COLO668 (cell line): ENCODE measurements around the gene HOXA3.

Experiments
- DNase-seq: peaks from one replicate; lab custom pipeline; 2025; ENCODE audit not compliant: unreplicated experiment; lab: John Stamatoyannopoulos, UW

HOXA3 gene

DNA sequence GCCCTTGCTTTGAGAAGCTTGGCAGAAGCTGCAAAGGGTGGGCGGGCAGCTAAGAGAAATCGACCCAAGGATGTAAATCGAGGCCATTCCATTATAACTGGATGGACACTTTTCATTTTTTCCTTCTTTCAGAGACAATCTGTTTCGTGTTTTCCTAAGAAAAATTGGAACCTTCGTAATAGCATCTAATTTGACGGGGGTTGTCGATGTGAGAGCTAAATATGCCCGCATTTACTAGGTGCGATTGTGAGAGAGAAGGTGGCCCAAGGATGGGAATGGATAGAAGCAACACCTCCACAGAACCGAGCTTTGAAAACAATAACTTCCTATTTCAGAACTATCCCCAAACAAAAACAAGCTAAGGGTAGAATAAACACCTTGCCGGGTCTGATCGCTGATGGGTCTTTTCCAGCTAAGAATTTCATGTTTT, 21.0 kb downstream of the HOXA3 start:
- DNase-seq = no peak

DNA sequence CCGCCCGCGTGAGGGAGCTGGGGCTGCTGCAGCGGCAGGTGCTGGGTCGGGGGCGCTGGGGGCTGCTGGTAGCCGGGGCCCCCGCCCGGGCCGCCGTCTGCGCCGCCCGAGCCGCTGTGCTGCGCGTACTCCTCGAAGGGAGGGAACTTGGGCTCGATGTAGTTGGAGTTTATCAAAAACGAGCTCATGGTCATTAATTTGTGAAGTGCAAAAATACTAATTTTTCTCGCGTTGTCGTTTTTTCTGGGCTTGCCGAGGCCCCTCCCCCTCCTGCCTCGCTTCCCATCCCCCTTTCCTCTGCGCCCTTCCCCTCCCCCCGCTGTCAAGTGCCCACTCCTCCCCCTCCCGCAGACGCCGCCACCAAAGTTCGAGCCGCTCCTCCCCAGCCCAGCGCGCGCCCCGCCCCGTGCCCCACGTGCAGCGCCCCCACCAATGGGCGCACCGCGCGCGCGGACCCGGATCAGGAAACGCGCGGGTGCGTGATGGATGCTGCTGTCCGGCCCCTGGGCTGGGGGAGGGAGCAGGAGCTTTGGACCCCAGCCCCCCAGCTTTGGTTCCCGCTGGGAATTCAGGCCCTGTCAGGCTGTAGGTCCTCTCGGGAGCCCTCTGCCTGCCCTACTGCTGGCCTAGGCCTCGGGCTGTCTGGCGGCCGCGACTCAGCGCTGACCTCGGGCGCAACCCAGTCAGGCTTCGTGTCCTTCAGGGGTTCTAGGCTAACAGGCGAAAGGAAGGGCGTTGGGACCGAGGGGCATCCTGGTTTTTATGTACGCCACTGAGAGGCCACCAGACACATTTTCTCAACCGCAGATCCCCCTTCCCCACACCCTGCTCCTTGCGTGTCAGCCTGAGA, 21.6 kb downstream of the HOXA3 start, which contains the start of gene HOXA4:
HOXA4 (minus strand) TSS at position 218 of the 850 bp plus-strand sequence; CDS start at position 194, 24 bp downstream.
- DNase-seq = peak; percentile 98

DNA sequence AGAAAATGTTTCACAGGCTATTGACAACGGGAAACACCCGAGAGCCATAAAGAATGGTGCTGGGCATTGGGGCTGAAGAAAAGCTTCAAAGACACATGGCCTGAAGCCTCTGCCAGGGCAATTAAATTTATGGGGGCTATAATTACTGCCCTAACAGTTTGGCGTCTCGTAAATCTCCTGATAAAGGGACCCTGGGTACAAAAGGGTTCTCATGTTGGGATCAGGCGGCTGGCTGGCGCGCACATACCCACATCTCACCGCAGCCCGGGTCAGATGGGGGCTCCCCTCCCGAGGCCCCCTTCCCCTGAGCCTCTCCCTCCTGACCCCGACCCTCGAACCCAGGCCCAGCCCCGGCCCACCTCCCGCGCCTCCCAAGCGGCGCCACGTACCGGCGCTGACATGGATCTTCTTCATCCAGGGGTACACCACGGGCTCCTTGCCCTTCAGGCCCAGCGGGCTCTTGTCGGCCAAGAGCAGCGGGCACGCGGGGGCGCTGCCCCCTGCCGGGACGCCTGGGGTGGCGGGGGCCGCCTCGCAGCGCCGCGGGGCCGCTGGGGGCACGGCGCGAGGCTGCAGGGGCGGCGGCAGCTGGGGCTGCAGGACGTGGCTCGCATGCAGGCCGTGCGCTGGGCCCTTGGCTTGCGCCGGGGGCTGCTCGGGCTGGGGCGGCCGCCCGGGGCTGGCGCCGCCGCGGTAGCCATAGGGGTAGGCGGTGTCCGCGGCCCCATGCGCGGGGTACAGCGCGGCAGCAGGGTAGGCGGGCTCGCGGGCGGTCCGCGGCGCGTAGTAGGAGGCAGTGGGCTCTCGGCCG, 22.4 kb downstream of the HOXA3 start:
- peak; percentile 85 for DNase-seq

DNA sequence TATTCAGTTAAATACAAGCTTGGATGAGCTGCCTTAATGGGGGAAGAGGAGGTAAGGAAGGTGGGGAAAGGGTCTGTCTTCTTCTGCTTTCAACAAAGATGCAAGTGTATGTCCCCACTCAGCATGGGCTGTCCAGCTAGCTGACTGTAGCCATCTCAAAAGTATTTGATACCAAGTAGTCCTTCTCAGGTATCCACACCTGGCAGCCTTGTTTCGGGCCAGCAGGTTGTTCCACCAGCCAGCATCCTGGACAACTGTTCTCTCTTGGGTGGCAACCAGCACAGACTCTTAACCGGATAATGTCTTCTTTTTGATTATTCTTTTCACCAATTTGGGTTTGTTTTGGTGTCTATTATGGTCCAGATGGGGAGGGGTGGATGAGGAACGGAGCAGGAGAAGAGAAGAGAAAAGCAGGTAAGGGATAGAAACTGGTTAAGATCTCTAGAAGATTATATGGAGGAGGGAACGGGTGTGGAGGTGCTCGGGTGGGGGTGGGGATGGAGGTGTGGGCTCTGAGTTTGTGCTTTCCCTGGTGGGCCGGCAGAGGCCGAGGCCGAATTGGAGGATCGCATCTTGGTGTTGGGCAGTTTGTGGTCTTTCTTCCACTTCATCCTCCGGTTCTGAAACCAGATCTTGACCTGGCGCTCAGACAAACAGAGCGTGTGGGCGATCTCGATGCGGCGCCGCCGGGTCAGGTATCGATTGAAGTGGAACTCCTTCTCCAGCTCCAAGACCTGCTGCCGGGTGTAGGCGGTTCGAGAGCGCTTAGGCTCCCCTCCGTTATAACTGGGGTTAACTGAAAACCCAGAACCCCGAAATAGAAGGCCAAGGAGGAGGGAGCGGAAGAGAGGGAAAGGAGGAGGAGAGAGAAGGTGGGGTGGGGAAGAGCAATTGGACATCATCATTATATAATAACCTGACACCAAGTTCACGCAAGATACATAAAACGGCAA, 23.3 kb downstream of the HOXA3 start:
- DNase-seq = no peak

DNA sequence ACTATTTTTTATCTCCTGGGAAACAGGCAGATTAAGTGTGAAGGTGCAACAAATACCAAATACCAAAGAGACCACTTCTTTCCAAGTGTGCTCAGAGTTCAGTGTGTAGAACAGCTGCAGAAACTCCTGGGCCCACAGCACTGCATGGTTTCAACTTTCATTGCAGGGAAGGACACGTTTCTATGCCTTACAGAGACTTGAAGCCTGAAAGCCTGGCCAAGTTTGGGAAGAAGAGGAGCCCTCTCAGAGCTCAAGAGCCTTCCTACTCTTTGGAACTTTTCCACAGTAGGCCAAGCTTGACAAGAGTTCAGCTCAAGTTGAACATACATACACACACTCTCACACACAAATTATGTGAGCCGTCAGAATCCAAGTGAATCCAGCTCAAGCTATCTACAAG, 24.3 kb downstream of the HOXA3 start:
- no peak for DNase-seq

DNA sequence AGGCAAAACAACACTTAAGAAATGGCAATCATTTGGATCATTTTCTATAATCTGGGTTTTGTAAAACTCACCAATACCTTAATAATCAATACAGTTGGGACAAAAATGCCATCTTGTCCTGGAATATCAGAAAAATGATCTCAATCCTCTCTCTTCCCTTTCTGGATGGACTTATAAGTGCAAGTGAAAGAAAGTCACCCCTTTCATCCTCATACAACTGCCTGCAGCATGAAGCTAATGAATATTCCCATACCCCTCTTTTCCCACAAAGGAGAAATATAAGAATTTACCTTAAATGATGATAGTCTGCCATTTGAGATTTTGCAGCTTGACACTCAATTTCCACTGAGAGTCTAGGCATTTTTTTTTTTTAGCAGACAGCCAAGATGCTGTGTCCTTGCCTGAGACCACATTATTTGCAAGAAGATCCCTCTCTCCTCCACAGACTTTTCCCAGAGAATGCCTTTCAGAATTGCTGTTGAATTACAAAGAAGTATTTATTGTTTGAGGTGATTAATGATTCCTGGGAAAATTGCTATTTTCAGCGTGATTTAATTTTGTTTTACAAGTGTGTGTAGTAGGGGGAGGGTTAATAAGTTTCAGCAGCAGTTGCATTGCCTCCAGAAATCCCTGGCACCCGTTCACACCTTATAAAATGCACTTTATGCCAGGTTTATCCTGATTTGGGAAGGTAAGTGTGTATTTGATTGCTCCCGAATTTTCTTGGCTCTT, 25.6 kb downstream of the HOXA3 start:
- DNase-seq = no peak

DNA sequence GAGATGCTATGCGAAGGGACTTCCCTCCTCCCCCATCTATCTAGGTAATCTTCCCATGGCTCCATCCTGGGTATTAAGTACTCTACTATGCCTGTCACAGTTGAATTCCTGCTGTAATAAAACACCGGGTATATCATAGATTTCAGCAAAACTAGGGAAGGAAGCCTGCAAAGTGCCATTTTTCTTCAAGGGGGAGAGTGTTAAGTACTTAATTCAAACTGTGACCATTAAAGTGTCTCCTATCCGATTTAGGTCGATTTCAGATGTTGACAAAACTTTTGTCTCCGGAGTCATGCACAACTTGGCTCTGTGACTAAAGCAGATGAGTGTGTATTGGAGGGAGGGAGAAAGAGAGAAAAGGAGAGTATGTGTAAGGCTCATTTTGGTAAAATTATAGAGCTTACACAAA, 26.4 kb downstream of the HOXA3 start:
- DNase-seq = no peak

DNA sequence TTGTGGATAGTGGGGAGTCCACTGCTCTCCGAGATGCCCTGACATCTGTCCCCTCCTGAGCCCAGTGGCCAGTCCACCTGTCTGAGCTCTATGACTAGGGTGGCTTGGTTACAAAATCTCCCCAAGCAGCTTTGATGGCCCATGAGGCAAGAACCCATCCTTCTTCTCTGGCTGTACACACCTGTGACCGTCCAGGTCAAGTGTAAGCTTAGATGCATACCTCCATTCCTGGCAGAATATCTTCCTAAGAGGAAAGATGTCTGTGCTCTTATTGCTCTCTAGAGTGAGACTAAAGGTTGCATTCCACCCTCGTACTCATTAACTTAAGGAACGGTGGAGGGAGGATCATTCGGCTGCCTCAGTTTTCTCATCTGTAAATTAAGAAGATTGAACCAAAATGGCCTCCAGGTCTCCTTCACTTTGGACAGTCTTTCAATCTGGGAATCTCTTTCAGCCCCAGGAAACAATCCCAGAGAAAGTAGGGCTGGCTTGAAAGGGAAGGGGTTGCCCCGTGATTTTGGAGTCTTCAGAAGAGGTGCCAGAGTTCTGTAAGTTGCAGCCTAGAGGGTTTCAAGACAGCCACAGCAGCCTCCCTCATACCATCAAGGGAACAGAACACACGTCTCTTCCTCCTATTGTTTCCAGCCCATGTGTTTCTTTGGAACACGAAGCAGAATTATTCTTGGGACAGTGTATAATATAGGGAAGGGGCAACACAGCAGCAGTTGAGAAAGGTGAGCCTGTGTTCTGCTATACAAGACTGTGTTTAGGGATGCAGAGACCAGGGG, 27.3 kb downstream of the HOXA3 start:
- DNase-seq = no peak

DNA sequence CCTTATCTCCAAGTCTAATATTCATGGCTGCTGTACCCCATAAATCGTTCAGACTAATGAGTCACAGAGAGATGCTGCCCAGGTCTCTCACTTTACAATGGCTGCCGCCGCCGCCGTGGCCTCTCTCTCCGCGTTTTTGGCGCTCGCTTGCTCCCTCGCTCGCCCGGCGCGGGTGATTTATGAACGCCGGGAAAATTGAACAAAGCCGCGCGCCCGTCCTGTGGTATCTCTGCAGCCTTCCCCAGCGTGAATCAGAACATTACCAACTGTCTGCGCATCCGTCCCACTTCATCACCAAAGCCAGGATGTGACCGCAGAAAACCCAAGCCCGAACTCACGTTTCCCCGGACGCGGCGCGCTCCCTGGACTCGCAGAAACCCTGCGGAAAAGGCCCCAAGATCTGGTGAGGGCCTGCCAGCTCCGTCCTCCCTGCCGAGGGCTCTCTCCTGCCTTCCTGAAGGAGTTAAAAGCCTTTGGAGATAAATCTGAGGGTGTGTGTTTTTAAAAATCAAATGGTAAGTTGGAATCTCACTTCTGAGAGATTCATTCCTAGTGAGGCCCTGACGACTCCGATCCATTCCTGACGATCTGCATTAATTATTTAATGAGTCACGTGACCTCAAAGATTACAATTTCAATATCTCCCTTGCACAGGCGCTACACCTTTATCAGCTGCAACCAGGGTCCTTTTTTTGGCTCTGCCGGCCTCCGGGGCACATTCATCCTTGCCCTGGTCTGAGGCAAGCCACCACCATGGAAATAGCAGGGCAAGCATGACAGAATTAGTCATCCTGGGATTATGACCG, 28.1 kb downstream of the HOXA3 start:
- DNase-seq = no peak

DNA sequence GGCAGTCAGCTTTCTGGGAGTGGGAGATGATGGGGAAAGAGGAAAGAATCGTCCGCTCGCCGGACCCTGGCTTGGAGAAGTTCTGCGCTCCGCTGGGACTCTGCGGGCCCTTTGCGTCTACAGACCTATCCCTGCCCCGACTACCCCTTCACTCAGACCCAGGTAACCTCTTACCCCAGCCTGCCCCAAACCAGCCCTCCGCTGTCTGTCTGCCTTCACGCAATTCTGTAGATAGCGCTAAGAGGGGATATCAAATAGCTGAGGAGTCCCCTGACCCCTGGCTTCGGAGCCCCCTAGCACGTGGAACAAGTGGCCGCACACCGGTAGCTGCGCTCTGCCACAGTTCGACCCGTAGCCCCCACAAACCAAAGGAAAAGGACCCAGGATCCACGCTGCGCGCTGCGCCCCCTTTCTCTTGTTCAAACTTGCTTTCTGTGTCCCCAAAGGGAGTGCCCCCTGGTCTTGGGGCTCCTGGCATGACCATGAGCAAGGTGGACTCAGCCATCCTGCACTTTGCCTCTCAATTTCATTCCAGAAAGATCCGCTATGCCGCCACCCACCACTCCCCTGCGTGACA, 28.8 kb downstream of the HOXA3 start:
- no peak for DNase-seq

DNA sequence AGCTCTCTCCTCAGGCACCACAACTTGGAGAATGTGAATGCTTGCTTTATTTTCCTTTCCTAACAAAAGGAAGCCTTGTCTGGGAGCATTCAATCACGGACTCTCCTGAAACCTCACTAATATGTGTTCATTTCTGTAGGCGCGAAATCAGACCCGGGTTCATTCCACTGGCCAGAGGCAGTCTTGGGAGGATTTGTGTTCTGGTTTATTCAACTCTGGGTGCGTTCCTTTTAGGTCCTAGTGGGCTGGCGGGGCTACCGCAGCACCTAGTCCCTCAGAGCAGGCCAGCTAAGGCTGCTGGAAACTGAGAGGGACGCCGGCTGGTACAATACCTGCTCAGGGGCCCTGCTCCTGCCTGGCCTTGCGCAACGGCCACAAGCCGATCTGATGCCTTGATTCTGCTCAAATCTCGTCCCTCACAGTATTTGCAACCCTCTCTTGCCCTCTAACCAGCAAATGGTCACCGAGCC, 29.3 kb downstream of the HOXA3 start:
- no peak for DNase-seq

DNA sequence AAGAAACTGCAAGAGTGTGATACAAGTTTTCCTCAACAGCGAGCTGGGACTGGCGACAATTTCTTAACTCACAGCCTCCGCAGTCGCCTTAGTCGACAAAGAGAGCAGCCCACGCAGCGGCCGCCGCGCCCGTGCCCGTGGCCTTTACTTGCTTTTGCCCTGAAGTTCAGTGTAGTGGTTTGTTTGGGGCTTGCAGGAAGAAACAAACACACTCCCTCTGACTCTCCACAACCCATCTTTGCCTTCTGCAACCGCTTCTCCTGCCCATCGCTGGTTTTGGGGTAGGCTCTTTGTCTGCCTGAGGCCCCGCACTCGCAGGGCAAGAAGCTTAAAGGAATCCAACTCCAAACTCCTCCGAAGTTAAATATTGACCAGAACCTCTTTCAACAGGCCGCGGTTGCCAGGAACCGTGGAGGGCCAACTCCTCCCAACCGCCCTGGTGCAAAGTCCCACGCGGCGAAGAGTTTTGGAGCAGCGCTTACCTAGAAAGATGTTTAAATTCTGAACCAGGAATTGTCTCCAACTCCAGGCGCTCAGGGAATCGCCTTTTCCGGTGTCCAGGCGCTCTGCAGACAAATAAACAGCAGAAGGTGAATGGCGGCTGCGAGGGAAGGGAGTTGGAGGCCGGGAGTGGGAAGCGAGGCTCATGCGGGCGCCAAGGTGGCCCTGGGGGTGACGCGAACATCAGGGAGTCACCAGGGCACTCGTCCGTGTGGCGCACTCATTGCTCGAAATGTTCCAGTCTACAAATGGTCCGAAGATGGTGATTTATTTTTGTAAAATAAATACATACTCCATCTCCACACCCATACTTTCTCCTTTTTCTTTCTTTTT, 30.1 kb downstream of the HOXA3 start:
- no peak for DNase-seq

DNA sequence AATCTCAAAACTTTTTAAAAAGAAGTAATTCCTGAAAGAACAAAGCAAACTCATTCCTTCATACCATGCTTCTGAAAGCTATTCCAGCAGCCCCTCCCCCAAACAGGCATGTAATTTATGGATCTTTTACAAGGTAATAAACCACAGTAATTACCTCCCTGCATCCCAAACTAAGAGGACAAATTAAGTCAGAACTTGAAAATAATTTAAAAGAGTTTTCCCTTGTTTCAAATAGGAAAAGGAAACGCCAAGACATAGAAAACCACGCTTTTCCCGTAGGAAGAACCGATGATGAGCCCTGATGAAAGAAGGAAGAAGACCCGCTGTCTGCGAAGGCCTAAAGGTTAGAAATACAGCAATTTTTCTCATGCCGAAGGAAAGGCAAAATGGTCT, 30.7 kb downstream of the HOXA3 start:
- no peak for DNase-seq

DNA sequence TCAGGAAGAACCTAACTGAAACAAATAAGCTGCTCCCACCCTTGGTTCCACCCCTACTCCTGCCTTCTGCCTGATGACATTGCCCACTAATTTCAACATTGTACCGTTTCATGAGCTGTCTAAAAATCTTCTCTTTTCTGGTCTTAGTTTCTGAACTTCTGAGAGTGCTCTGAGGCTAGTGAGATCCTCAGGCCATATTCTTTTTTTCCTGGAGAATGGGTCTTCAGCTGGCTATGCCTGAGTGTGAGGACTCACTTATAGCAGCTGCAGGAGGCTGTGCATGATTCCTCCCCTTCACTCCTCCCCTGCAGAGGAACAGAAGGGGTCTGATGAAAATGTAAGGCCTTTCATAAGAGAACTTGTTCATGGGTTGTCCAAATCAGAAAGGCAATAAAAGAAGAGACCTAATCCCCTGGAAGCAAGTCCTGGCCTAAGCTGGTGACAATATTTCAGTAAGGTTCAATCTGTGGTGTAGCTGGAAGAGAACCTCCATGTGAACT, 32.9 kb downstream of the HOXA3 start:
- DNase-seq = no peak

DNA sequence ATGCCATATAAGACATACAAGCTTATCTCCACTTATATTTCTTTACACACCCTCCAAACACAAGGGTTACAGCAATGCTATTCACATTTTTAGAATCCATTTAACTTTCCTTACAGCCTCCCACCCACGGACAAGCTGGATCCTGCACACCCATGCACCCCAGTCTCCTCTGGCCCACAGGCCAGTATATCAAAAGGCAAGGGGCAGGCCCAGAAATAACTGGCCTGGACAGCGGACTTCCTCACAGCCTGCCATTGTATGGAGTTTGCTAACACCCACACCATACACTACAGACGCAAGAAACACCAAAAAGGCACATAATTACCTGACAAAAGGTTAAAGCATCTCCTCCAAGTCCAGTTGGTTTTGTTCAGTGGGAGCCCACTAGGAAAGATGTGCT, 33.8 kb downstream of the HOXA3 start:
- no peak for DNase-seq

DNA sequence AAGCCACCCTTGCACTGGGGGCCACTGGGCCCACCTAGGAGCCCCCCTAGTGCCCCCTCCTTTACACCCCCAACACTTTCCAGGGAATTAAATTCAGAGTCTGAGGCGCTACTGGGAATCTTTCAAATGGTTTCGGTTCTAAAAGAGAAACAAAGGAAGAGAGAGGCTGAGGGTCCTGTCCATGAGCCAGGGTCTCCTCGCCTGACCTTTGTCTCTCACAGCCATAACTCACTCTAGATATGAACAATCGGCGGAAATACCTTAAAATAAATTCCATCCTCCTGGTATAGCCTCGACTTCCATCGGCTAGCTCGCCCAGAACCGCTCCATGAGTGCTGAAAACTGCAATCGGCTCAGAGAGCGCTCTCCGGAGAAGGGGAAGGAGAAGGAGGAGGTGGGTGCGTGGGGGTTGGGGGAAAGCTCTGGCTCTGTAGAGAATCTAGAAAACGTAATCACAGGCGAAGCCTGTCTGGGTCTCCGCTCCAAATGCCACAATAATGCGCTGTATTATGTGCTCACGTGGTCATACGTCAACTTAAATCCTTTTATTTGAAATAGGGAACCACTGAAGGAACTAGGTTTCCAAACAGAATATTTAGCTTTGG, 34.4 kb downstream of the HOXA3 start:
- no peak for DNase-seq
